ENCODE measurements around the gene ORM2.

ORM2 gene

DNA sequence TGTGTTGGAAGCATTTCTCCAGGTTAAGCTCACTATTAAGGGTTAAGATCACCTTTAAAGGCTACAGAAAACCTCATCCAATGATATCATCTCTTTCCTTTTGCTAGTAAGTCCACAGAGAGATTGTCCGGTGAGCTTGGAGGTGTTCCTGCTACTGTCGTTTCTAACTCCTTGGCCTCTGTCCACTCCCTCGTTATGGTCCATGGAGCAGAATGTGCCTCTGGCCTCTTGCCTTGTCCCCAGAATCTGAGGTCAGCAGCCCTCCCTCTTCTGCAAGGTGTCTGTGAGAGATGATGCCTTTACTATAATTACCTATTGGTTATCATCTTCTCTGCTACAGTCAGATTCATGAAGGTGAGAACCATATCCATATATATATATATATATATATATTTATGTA lies 15.0 kb downstream of the ORM2 start:
- Mint-ChIP-seq H3K9me3 (no peaks in the 10 kb centered on the region), H3K27ac (peak overlapping the region; percentile 89), H3K27me3 (ENCODE audit: low read depth, poor library complexity) (no peaks in the 10 kb centered on the region), H3K4me3 (no peak overlapping the region), H3K4me1 (peaks cover 24% of the 10 kb centered on the region), H3K36me3 (ENCODE audit: low read depth) (peaks cover 54% of the 10 kb centered on the region)
- TF ChIP-seq, protein P1, sequence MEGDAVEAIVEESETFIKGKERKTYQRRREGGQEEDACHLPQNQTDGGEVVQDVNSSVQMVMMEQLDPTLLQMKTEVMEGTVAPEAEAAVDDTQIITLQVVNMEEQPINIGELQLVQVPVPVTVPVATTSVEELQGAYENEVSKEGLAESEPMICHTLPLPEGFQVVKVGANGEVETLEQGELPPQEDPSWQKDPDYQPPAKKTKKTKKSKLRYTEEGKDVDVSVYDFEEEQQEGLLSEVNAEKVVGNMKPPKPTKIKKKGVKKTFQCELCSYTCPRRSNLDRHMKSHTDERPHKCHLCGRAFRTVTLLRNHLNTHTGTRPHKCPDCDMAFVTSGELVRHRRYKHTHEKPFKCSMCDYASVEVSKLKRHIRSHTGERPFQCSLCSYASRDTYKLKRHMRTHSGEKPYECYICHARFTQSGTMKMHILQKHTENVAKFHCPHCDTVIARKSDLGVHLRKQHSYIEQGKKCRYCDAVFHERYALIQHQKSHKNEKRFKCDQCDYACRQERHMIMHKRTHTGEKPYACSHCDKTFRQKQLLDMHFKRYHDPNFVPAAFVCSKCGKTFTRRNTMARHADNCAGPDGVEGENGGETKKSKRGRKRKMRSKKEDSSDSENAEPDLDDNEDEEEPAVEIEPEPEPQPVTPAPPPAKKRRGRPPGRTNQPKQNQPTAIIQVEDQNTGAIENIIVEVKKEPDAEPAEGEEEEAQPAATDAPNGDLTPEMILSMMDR (IDR thresholded peaks at IDR 0.05) = no peak
- DNase-seq = no peak

DNA sequence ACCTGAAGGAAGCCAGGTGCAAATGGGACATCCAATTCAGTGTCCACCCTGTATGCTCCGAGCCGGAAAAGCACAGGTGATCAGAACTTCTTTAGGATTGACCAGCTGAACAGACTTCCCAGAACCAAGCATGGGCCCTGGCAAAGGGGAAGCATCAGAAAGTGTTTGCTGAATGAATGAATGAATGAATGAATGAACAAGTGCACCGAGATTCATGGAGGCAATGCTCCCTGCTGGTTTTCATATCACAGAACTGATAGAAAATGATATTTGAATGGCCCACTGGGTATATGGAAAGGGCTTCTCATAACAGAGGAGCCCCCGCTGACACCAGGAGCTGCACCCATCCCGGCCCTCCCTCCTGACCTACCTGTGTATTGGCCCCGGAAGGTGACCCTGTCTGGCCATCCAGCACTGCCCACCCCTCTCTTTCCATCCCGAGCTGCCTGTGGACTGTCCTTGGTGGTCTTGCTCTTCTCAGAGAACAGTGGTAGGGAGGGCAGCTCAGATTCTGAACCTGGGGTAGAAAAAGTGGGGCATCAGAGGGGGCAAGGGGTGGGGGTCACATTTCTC lies 15.9 kb downstream of the ORM2 start:
- peaks cover 59% of the 10 kb centered on the region for H3K36me3 Mint-ChIP-seq (ENCODE audit: low read depth)
- no peak for DNase-seq
- no peaks in the 10 kb centered on the region for H3K9me3 Mint-ChIP-seq
- peaks cover 28% of the 10 kb centered on the region for H3K4me1 Mint-ChIP-seq
- H3K27me3 Mint-ChIP-seq (ENCODE audit: low read depth, poor library complexity) = no peaks in the 10 kb centered on the region
- no peak overlapping the region for H3K4me3 Mint-ChIP-seq
- TF ChIP-seq, protein P1 (IDR thresholded peaks at IDR 0.05) = no peak
- no peak overlapping the region for H3K27ac Mint-ChIP-seq

DNA sequence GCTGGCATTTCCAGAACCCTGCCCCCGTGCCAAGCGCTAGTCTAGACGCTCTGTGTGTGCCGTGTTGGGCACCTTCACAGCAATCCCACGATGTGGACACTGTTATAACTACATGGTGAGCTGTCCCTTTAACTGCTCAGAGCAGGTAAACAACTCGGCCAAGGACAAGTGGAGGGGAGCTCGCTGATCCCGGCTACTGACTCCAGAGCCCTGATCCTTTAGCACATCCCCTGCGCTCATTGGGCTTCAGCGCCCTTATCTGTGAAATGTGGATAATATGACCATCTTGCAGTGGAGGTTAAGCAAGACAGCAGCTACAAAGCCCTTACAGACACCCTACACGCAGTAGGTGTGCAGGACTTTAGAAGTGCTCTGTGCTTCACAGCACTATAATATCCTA lies 16.5 kb downstream of the ORM2 start:
- peaks cover 61% of the 10 kb centered on the region for H3K36me3 Mint-ChIP-seq (ENCODE audit: low read depth)

DNA sequence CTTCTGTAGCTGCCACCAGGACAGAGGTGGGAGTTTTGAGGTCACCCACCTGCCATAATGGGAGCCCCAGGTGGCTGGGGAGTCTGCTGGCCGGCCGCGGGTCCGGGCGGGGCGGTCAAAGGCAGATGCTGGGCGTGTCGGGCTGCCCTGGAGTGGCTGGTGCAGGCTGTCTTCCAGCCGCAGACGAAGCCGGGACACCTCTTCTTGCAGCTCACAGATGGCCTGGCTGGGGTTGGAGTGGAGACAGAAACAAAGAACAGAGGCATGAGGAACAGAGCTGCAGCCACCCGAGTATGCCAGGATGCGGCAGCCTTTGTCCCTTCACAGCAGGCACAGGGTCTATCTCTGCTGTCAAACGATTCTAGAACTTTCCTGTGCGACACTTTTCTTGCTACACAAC lies 18.0 kb downstream of the ORM2 start:
- H3K4me3 Mint-ChIP-seq = no peak overlapping the region

More for the DNA sequence above, 16.5 kb downstream of the ORM2 start:
- Mint-ChIP-seq H3K4me3 (no peak overlapping the region), H3K27me3 (ENCODE audit: low read depth, poor library complexity) (no peaks in the 10 kb centered on the region), H3K27ac (no peak overlapping the region), H3K9me3 (no peaks in the 10 kb centered on the region), H3K4me1 (peaks cover 28% of the 10 kb centered on the region)
- TF ChIP-seq, protein P1 (IDR thresholded peaks at IDR 0.05) = no peak
- no peak for DNase-seq

DNA sequence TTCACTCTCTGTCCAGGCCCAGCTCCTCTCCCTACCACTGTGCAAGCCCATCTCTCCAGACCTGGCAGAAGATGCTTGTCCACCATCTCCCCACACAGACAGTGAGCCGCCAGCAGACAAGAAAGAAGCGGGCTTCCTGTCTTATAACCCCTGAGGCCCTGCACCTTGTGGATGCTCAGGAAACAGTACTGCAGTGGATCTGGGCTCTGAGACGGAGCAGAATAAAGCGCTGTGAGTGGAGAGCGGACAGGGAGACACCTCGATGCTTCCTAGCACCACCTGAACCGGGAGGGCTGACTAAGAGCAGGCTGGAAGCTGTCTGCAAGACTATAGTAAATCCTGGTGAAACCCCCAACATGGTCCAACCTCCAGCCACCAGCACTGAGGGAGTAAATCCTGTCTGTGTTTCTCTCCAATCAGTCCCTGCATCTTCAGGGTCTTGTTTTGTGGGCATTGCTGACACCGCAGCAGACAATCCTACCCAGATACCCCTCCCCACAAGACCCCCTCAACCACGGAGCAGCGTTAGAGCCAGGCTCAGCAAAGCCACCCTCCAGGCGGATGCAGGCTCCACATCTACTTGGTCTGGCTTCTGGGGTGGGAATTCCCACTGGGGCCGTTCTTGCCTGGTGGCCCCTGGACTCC lies 18.7 kb downstream of the ORM2 start:
- H3K4me1 Mint-ChIP-seq = peaks cover 28% of the 10 kb centered on the region
- no peak overlapping the region for H3K4me3 Mint-ChIP-seq
- H3K27me3 Mint-ChIP-seq (ENCODE audit: low read depth, poor library complexity) = no peaks in the 10 kb centered on the region
- DNase-seq = no peak
- TF ChIP-seq, protein P1 (IDR thresholded peaks at IDR 0.05) = no peak
- no peaks in the 10 kb centered on the region for H3K9me3 Mint-ChIP-seq
- H3K36me3 Mint-ChIP-seq (ENCODE audit: low read depth) = peaks cover 59% of the 10 kb centered on the region
- peak overlapping the region; percentile 20 for H3K27ac Mint-ChIP-seq

More for the DNA sequence above, 18.0 kb downstream of the ORM2 start:
- Mint-ChIP-seq H3K27me3 (ENCODE audit: low read depth, poor library complexity) (no peaks in the 10 kb centered on the region), H3K27ac (no peak overlapping the region), H3K36me3 (ENCODE audit: low read depth) (peaks cover 64% of the 10 kb centered on the region), H3K9me3 (no peaks in the 10 kb centered on the region), H3K4me1 (peaks cover 28% of the 10 kb centered on the region)
- no peak for DNase-seq
- TF ChIP-seq, protein P1 (IDR thresholded peaks at IDR 0.05) = no peak
